ENCODE results near the gene APOL2. TPM values are rescaled to one million over a fixed set of nuclear protein-coding genes. Genes with fewer than 3 reads are reported as not detected.
"Not testable (repeated sequence)": the region's sequence is repeated elsewhere in the genome, so short reads cannot be mapped to it uniquely, and the experiment has no call there.

The APOL2 gene
- total RNA-seq, 5 donors from 2014 or later (not counting 1 experiment from before 2014, with no cell fraction given), result 38.3 to 80.7 (median 70.6) TPM

DNA sequence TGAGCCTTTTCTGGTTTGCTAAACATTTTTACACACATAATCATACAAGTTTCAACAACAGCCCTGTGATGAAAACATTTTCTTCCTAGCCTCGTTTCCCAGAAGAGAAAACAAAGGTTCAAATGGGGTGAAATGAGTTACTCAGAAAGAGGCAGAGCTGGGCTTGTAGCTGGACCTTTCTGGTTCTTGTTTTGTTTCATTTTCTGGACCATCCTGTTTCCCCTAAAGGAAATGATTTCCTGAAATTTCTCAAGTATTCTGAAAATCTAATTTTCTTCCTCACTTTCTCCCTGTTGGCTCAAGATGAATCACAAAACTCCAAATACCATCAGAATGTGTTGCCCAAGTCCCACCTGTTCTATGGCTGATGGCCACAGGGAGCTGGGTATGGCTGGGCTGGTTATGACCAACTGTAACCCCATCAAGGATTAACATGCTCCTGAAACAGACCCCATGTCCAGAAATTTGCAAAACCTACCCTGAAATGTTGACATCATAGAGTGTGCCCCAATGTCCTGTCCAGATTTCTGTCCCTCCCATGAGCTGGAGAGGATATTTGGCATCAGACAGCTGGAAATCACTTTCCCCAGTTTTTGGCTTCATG is 31.1 kb downstream of the APOL2 start:
- Histone ChIP-seq H3K27me3 (replicated peaks in 1 of 2; ENCODE audit: control insufficient read depth in 2 of 2, extremely low read depth in 1 of 2, insufficient read depth in 2 of 2, low read length in 1 of 2) (peaks cover 0 to 17% of the 10 kb centered on the region in 2 experiments), H3K9me3 (no peaks in the 10 kb centered on the region), H3K4me1 (ENCODE audit: control insufficient read depth in 1 of 2, extremely low read depth in 1 of 2, insufficient read depth in 2 of 2, low read length in 2 of 2) (no peaks in the 10 kb centered on the region), H3K27ac (ENCODE audit: low read length) (no peak overlapping the region), H3K4me3 (ENCODE audit: control insufficient read depth in 1 of 2, extremely low read depth in 1 of 2, low read length in 1 of 2) (no peak overlapping the region), H3K36me3 (ENCODE audit: control insufficient read depth in 2 of 2, extremely low read depth in 1 of 2, insufficient read depth in 1 of 2, low read length in 1 of 2) (no peaks in the 10 kb centered on the region)
- Mint-ChIP-seq H3K27ac (no peak overlapping the region), H3K9me3 (peaks cover 0 to 9% (median 4%) of the 10 kb centered on the region in 3 donors), H3K4me3 (no peak overlapping the region), H3K27me3 (peaks cover 32 to 38% of the 10 kb centered on the region in 2 donors), H3K36me3 (peaks cover 4% of the 10 kb centered on the region), H3K4me1 (peaks cover 11 to 13% (median 12%) of the 10 kb centered on the region in 3 donors)
- CTCF ChIA-PET, result no interaction called here
- ATAC-seq (replicated peaks in 1 of 4), result no peak
- POLR2A ChIA-PET, result no interaction called here
- WGBS (ENCODE audit: insufficient coverage), result no CpG with 5 or more reads among the region's 1 CpG
- no peak for DNase-seq

DNA sequence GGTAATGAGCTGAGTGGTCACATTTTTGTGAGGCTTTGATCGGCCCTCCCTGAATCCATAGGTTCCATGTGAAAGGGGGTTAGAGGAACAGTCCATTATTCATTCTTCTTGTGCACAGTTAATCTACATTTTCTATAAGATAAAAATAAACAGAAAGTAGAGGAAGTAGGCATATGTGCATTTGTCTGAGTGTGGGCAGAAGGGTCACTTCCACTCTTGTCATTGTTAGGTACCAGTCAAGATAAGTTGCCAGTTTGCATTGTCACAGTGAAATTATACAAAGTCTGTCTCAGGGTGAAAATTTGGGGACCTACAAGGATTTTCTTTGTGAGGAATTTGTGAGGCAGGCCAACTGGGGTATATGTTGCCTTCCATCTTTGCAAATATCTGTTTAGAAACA is 33.1 kb downstream of the APOL2 start:
- Histone ChIP-seq H3K27me3 (replicated peaks in 1 of 2; ENCODE audit: control insufficient read depth in 2 of 2, extremely low read depth in 1 of 2, insufficient read depth in 2 of 2, low read length in 1 of 2) (peaks cover 0 to 5% of the 10 kb centered on the region in 2 experiments), H3K4me1 (ENCODE audit: control insufficient read depth in 1 of 2, extremely low read depth in 1 of 2, insufficient read depth in 2 of 2, low read length in 2 of 2) (no peaks in the 10 kb centered on the region), H3K27ac (ENCODE audit: low read length) (no peak overlapping the region), H3K36me3 (ENCODE audit: control insufficient read depth in 2 of 2, extremely low read depth in 1 of 2, insufficient read depth in 1 of 2, low read length in 1 of 2) (no peaks in the 10 kb centered on the region), H3K9me3 (no peaks in the 10 kb centered on the region), H3K4me3 (ENCODE audit: control insufficient read depth in 1 of 2, extremely low read depth in 1 of 2, low read length in 1 of 2) (no peak overlapping the region)
- no peak overlapping the region for H3K4me3 Mint-ChIP-seq
- peaks cover 19 to 25% of the 10 kb centered on the region in 2 donors for H3K27me3 Mint-ChIP-seq
- WGBS (ENCODE audit: insufficient coverage), result no CpG with 5 or more reads among the region's 1 CpG
- H3K9me3 Mint-ChIP-seq, result peaks cover 0 to 9% (median 4%) of the 10 kb centered on the region in 3 donors
- ChIA-PET CTCF (no interaction called here), POLR2A (no interaction called here)
- H3K27ac Mint-ChIP-seq, result no peak overlapping the region
- peaks cover 8 to 11% (median 11%) of the 10 kb centered on the region in 3 donors for H3K4me1 Mint-ChIP-seq
- H3K36me3 Mint-ChIP-seq, result peaks cover 4% of the 10 kb centered on the region
- no peak for ATAC-seq (replicated peaks in 1 of 4)
- no peak for DNase-seq

DNA sequence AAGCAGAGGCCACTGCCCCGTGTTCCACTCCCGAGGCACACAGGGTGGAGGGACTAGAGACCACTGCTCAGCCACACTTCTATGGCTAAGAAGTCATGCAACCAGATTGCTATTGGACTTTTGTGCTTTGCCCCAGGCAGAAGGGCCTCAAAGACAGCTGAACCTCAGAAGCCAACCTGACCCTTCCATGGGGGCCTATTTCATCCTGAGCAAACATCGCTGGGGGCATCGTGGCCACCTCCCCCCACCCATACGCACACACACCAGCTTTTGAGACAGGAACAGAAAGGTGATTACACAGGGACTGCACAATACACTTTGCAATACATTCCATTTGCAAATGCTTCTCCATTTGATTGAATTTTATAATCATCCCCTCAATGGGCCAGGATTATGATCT is 33.8 kb downstream of the APOL2 start:
- H3K27ac Mint-ChIP-seq; H3K9me3 Mint-ChIP-seq; H3K9me3 ChIP-seq; H3K36me3 Mint-ChIP-seq; CTCF ChIA-PET; H3K36me3 ChIP-seq (ENCODE audit: control insufficient read depth in 2 of 2, extremely low read depth in 1 of 2, insufficient read depth in 1 of 2, low read length in 1 of 2); H3K4me1 ChIP-seq (ENCODE audit: control insufficient read depth in 1 of 2, extremely low read depth in 1 of 2, insufficient read depth in 2 of 2, low read length in 2 of 2); ATAC-seq (replicated peaks in 1 of 4); H3K27ac ChIP-seq (ENCODE audit: low read length); H3K4me3 ChIP-seq (ENCODE audit: control insufficient read depth in 1 of 2, extremely low read depth in 1 of 2, low read length in 1 of 2); DNase-seq; H3K27me3 ChIP-seq (replicated peaks in 1 of 2; ENCODE audit: control insufficient read depth in 2 of 2, extremely low read depth in 1 of 2, insufficient read depth in 2 of 2, low read length in 1 of 2); H3K4me1 Mint-ChIP-seq; POLR2A ChIA-PET; H3K4me3 Mint-ChIP-seq: not testable (repeated sequence)
- WGBS (ENCODE audit: insufficient coverage), result 94% methylated on average over 2 of the region's 5 CpGs
- peaks cover 15 to 25% of the 10 kb centered on the region in 2 donors for H3K27me3 Mint-ChIP-seq

DNA sequence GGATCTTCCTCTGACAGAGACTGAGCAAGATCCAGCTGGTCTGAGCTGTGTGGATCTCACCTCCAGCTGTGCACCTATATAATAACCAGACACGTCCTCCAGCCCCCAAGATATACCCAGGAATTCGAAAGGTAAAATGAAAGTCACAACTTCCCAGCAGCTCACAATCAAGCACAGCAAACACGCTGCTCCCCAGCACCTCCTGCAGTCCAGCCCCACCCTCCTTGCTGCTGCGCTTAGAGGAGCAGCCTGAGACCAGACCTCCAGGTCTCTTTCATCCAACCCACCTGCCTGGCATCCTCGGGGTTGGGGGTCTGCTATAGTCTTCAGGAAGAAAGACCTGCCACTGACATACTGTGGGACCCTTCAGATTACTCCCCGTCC is 34.7 kb downstream of the APOL2 start:
- ATAC-seq (replicated peaks in 1 of 4) (no peak), DNase-seq (no peak)
- H3K4me3 Mint-ChIP-seq, result peak overlapping the region in 1 of 3 donors; percentile 53
- ChIA-PET CTCF (interaction anchor here in 1 of 2 donors (1.2 kb wide), 1 partner anchor 27 kb away, joined by 4 read pairs; no protein-coding TSS in a partner anchor), POLR2A (no interaction called here)
- H3K4me1 Mint-ChIP-seq, result peaks cover 0 to 2% (median 0%) of the 10 kb centered on the region in 3 donors
- Histone ChIP-seq H3K4me1 (ENCODE audit: control insufficient read depth in 1 of 2, extremely low read depth in 1 of 2, insufficient read depth in 2 of 2, low read length in 2 of 2) (no peaks in the 10 kb centered on the region), H3K36me3 (ENCODE audit: control insufficient read depth in 2 of 2, extremely low read depth in 1 of 2, insufficient read depth in 1 of 2, low read length in 1 of 2) (no peaks in the 10 kb centered on the region), H3K4me3 (ENCODE audit: control insufficient read depth in 1 of 2, extremely low read depth in 1 of 2, low read length in 1 of 2) (no peak overlapping the region), H3K9me3 (no peaks in the 10 kb centered on the region), H3K27ac (ENCODE audit: low read length) (no peak overlapping the region), H3K27me3 (replicated peaks in 1 of 2; ENCODE audit: control insufficient read depth in 2 of 2, extremely low read depth in 1 of 2, insufficient read depth in 2 of 2, low read length in 1 of 2) (peaks cover 0 to 5% of the 10 kb centered on the region in 2 experiments)
- peaks cover 9 to 21% of the 10 kb centered on the region in 2 donors for H3K27me3 Mint-ChIP-seq
- H3K36me3 Mint-ChIP-seq, result peaks cover 4% of the 10 kb centered on the region
- no peak overlapping the region for H3K27ac Mint-ChIP-seq
- WGBS (ENCODE audit: insufficient coverage), result 70% methylated on average over 4 of the region's 6 CpGs
- peaks cover 0 to 9% (median 4%) of the 10 kb centered on the region in 3 donors for H3K9me3 Mint-ChIP-seq

DNA sequence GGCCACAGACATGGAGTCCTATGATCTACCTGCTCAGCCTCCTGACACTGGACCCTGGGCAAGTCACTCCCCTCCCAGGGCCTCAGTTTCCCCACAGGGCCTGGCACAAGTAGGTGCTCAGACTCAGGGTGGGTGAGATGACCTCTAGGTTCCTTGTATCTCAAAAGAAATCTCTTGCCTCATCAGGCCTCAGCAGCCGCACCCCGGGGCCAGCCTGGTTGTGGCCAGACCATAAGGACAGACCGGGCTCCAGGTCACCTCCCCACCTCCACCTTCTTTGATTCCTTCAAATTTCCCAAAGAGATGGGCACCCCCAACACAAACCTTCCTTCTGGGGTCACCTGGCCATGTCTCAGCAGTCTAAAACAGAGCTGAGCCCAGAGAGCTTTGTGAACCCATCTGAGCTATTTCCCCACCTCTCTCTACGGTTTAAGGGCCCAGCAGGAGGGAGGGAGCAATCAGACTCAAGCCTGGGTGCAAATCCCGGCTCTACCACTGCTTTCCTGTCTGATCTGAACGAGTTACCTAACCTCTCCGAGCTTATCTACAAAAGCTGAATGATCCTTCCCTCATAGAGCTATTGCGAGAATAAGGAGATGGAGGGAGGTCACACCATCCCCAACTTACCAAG is 35.2 kb downstream of the APOL2 start:
- WGBS (ENCODE audit: insufficient coverage), result 76% methylated on average over 3 of the region's 8 CpGs
- peaks cover 0 to 6% of the 10 kb centered on the region in 2 experiments for H3K27me3 ChIP-seq (replicated peaks in 1 of 2; ENCODE audit: control insufficient read depth in 2 of 2, extremely low read depth in 1 of 2, insufficient read depth in 2 of 2, low read length in 1 of 2)
- peaks cover 5 to 19% of the 10 kb centered on the region in 2 donors for H3K27me3 Mint-ChIP-seq
- no peak overlapping the region for H3K4me3 ChIP-seq (ENCODE audit: control insufficient read depth in 1 of 2, extremely low read depth in 1 of 2, low read length in 1 of 2)
- ATAC-seq (replicated peaks in 1 of 4) (no peak), DNase-seq (no peak)
- H3K36me3 ChIP-seq (ENCODE audit: control insufficient read depth in 2 of 2, extremely low read depth in 1 of 2, insufficient read depth in 1 of 2, low read length in 1 of 2), result no peaks in the 10 kb centered on the region
- H3K4me1 Mint-ChIP-seq, result peaks cover 0 to 2% (median 0%) of the 10 kb centered on the region in 3 donors
- peaks cover 1% of the 10 kb centered on the region for H3K36me3 Mint-ChIP-seq
- H3K27ac Mint-ChIP-seq, result no peak overlapping the region
- H3K27ac ChIP-seq (ENCODE audit: low read length), result no peak overlapping the region
- H3K9me3 Mint-ChIP-seq, result peaks cover 0 to 5% (median 1%) of the 10 kb centered on the region in 3 donors
- CTCF ChIA-PET, result interaction anchor here in 1 of 2 donors (1.2 kb wide), 1 partner anchor 26 kb away, joined by 4 read pairs; no protein-coding TSS in a partner anchor
- no peaks in the 10 kb centered on the region for H3K9me3 ChIP-seq
- peak overlapping the region in 1 of 3 donors; percentile 53 for H3K4me3 Mint-ChIP-seq
- POLR2A ChIA-PET, result no interaction called here
- no peaks in the 10 kb centered on the region for H3K4me1 ChIP-seq (ENCODE audit: control insufficient read depth in 1 of 2, extremely low read depth in 1 of 2, insufficient read depth in 2 of 2, low read length in 2 of 2)

DNA sequence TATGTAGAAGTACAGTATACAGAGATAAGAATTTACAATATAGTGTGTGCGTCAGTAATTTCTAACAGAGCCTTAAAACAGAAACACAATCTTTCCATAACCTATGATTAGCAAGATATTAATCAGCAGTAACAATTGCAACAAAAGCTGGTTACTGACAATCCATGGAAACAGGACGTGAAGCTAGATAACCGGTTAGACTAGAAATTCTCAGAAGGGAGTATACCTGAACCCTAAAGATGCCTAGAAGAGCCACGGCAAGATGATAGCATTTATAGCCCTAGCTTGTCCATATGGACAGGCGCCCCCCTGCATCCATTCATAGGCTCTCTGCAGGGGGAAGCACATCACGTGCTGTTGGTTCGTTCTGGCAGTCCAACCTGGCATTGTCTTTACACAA is 35.9 kb downstream of the APOL2 start:
- CTCF ChIA-PET; DNase-seq; H3K27ac ChIP-seq (ENCODE audit: low read length); H3K36me3 Mint-ChIP-seq; H3K4me1 Mint-ChIP-seq; H3K4me3 ChIP-seq (ENCODE audit: control insufficient read depth in 1 of 2, extremely low read depth in 1 of 2, low read length in 1 of 2); ATAC-seq (replicated peaks in 1 of 4); POLR2A ChIA-PET; H3K36me3 ChIP-seq (ENCODE audit: control insufficient read depth in 2 of 2, extremely low read depth in 1 of 2, insufficient read depth in 1 of 2, low read length in 1 of 2); H3K9me3 Mint-ChIP-seq; H3K4me1 ChIP-seq (ENCODE audit: control insufficient read depth in 1 of 2, extremely low read depth in 1 of 2, insufficient read depth in 2 of 2, low read length in 2 of 2); H3K4me3 Mint-ChIP-seq; H3K9me3 ChIP-seq; H3K27ac Mint-ChIP-seq: not testable (repeated sequence)
- H3K27me3 Mint-ChIP-seq, result peaks cover 0 to 14% of the 10 kb centered on the region in 2 donors
- WGBS (ENCODE audit: insufficient coverage), result 92% methylated on average over 5 of the region's 7 CpGs
- peaks cover 0 to 13% of the 10 kb centered on the region in 2 experiments for H3K27me3 ChIP-seq (replicated peaks in 1 of 2; ENCODE audit: control insufficient read depth in 2 of 2, extremely low read depth in 1 of 2, insufficient read depth in 2 of 2, low read length in 1 of 2)

All from T-cell (primary cell).